Measurements from ENCODE around the gene NDUFS7. TPM values are rescaled to one million over a fixed set of nuclear protein-coding genes. Genes with fewer than 3 reads are reported as not detected.

The NDUFS7 gene
- total and polyA plus RNA-seq, 2 donors (not counting 3 experiments of a cell fraction or from before 2014, with no cell fraction given): 101 to 224 TPM

DNA sequence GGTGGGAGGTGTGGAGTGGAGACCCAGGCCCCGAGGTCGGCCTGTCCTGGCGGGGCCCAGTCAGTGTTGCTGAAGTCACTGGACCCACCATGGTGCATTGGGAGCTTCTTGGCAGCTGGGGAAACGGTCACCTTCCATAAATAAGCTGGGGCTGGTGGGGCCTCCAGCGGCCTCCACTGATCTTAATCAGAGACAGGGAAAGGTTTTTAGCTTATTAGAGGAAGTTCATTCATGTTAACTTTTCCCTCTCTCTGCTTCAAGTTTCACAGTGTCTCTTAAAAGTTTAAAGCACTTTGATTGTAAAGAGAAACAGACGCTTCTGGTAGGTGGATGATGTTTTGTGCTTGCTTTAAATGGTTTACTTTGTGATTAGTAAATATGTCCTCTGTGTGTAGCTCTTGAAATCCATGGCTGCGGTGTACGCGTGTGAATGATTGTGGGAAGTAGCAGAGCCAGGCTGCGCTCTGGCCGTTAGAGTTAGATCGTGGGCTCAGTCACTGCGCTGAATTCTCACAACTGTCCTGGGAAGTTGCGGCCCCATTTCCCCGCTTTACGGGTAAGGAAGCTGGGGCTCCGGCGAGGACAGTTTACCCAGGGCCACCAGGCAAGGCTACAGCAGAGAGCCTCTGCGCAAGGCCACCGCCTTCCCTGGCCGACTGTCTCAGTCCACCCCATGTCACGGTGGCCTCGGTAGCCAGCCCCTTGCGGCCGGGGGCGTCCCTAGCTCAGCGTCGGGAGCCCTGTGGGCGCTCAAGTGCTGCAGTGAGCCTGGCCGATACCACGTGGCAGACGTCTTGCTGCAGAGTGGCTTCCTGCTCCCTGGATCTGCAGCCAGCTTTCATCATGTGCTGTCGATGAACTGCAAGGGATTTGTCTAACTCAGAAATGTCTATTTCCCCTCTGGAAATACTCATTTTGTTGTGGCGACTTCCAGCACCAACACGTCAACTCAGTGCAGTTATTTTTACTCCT is 16.5 kb upstream of the NDUFS7 start:
- H2AFZ ChIP-seq (ENCODE audit: low read depth, low read length): no peak overlapping the region
- FAIRE-seq (no peak), DNase-seq (ENCODE audit: low read depth, low spot score) (no peak)
- no peaks in the 10 kb centered on the region for H4K20me1 ChIP-seq (replicated peaks; ENCODE audit: control insufficient read depth, extremely low read depth, insufficient read depth, low read length)
- no peak overlapping the region for H3K9ac ChIP-seq (replicated peaks; ENCODE audit: extremely low read depth, insufficient read depth, low read length)
- no peaks in the 10 kb centered on the region for H3K79me2 ChIP-seq (ENCODE audit: control insufficient read depth, insufficient read depth, low read length)
- ChIA-PET POLR2A (no interaction called here), CTCF (interaction anchor here (1.3 kb wide), 1 partner anchor 11 kb away, joined by 3 read pairs; no protein-coding TSS in a partner anchor)
- TF ChIP-seq JUN (IDR thresholded peaks at IDR 0.05; ENCODE audit: borderline replicate concordance, insufficient read depth, insufficient read length, low read depth): no peak
- TF ChIP-seq EZH2 (IDR thresholded peaks at IDR 0.05; ENCODE audit: borderline replicate concordance, low read depth, low read length, severe bottlenecking): no peak
- TF ChIP-seq MYC (IDR thresholded peaks at IDR 0.05; ENCODE audit: low read depth, low read length): no peak
- BruUV-seq (replicated peaks): no TSS peak
- H3K27ac ChIP-seq (ENCODE audit: insufficient read depth, low read depth, low read length): no peak overlapping the region
- H3K27me3 ChIP-seq (ENCODE audit: control insufficient read depth in 2 of 2, insufficient read depth in 2 of 2, low read length in 2 of 2): no peaks in the 10 kb centered on the region
- no peaks in the 10 kb centered on the region for H3K9me1 ChIP-seq (replicated peaks; ENCODE audit: control insufficient read depth, extremely low read depth, insufficient read depth, low read length)
- H3K36me3 ChIP-seq (ENCODE audit: control insufficient read depth in 2 of 2, extremely low read depth in 1 of 2, insufficient read depth in 2 of 2, low read length in 2 of 2): peaks cover 4 to 38% of the 10 kb centered on the region in 2 experiments
- intact Hi-C loops (cut with micrococcal nuclease) (no loop called here), dilution Hi-C loops (cut with MboI; ENCODE audit: extremely low pct_ligation_motif_present, low sequenced_read_pairs) (no loop called here)
- H3K4me1 ChIP-seq (ENCODE audit: control insufficient read depth, extremely low read depth, insufficient read depth, low read length): no peaks in the 10 kb centered on the region
- no peak overlapping the region for H3K4me3 ChIP-seq (replicated peaks in 1 of 3; ENCODE audit: insufficient read depth in 1 of 3, low read depth in 1 of 3, low read length in 3 of 3)
- no peaks in the 10 kb centered on the region for H3K9me3 ChIP-seq (replicated peaks; ENCODE audit: control insufficient read depth, insufficient read depth, low read length)
- H3K4me2 ChIP-seq (ENCODE audit: insufficient read depth, low read length): no peak overlapping the region

DNA sequence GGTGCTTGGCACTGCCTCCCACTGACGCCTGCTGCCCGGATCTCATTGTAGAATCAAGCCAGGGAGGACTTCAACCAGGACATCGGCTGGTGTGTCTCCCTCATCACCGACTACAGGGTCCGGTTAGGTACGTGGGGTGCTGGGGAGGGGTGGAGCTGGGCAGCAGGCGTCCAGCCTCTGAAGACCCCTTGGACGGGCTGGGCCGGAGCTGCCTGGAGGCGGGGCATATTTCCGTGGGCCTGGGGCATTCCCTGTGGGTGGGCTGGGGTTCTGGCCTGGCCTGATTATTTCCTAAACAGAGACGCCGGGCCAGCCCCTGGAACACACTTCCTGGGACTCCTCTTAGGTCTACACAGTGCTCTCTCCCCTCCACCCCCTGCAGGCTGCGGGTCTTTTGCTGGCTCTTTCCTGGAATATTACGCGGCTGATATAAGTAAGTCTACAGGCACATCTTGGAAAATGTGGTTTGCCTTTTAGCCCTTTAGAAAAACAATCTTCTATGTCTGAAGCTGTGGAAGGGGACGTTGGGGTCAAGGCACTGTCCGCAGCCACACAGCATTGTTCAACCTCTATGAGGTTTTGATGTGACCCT is 14.4 kb upstream of the NDUFS7 start:
- ChIA-PET POLR2A (no interaction called here), CTCF (interaction anchor here (5.0 kb wide), 1 partner anchor 54 kb away, joined by 31 read pairs; no protein-coding TSS in a partner anchor)

More for the DNA sequence above, 14.4 kb upstream of the NDUFS7 start:
- Histone ChIP-seq H3K27me3 (ENCODE audit: control insufficient read depth in 2 of 2, insufficient read depth in 2 of 2, low read length in 2 of 2) (no peaks in the 10 kb centered on the region), H3K27ac (ENCODE audit: insufficient read depth, low read depth, low read length) (no peak overlapping the region), H3K9ac (replicated peaks; ENCODE audit: extremely low read depth, insufficient read depth, low read length) (no peak overlapping the region), H4K20me1 (replicated peaks; ENCODE audit: control insufficient read depth, extremely low read depth, insufficient read depth, low read length) (no peaks in the 10 kb centered on the region), H2AFZ (ENCODE audit: low read depth, low read length) (no peak overlapping the region), H3K36me3 (ENCODE audit: control insufficient read depth in 2 of 2, extremely low read depth in 1 of 2, insufficient read depth in 2 of 2, low read length in 2 of 2) (peaks cover 4 to 48% of the 10 kb centered on the region in 2 experiments), H3K4me3 (replicated peaks in 1 of 3; ENCODE audit: insufficient read depth in 1 of 3, low read depth in 1 of 3, low read length in 3 of 3) (no peak overlapping the region), H3K9me3 (replicated peaks; ENCODE audit: control insufficient read depth, insufficient read depth, low read length) (no peaks in the 10 kb centered on the region), H3K9me1 (replicated peaks; ENCODE audit: control insufficient read depth, extremely low read depth, insufficient read depth, low read length) (no peaks in the 10 kb centered on the region), H3K4me1 (ENCODE audit: control insufficient read depth, extremely low read depth, insufficient read depth, low read length) (no peaks in the 10 kb centered on the region), H3K4me2 (ENCODE audit: insufficient read depth, low read length) (no peak overlapping the region), H3K79me2 (ENCODE audit: control insufficient read depth, insufficient read depth, low read length) (no peaks in the 10 kb centered on the region)
- FAIRE-seq: no peak
- DNase-seq (ENCODE audit: low read depth, low spot score): no peak
- intact Hi-C loops (cut with micrococcal nuclease): no loop called here
- BruUV-seq (replicated peaks): no TSS peak
- dilution Hi-C loops (cut with MboI; ENCODE audit: extremely low pct_ligation_motif_present, low sequenced_read_pairs): no loop called here
- no peak for TF ChIP-seq EZH2 (IDR thresholded peaks at IDR 0.05; ENCODE audit: borderline replicate concordance, low read depth, low read length, severe bottlenecking)
- TF ChIP-seq, protein P1, sequence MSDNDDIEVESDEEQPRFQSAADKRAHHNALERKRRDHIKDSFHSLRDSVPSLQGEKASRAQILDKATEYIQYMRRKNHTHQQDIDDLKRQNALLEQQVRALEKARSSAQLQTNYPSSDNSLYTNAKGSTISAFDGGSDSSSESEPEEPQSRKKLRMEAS (IDR thresholded peaks at IDR 0.05; ENCODE audit: insufficient read depth, insufficient read length): no peak
- no peak for TF ChIP-seq POLR2AphosphoS5 (IDR thresholded peaks at IDR 0.05; ENCODE audit: insufficient read depth, low read depth, low read length)
- TF ChIP-seq, protein P2, sequence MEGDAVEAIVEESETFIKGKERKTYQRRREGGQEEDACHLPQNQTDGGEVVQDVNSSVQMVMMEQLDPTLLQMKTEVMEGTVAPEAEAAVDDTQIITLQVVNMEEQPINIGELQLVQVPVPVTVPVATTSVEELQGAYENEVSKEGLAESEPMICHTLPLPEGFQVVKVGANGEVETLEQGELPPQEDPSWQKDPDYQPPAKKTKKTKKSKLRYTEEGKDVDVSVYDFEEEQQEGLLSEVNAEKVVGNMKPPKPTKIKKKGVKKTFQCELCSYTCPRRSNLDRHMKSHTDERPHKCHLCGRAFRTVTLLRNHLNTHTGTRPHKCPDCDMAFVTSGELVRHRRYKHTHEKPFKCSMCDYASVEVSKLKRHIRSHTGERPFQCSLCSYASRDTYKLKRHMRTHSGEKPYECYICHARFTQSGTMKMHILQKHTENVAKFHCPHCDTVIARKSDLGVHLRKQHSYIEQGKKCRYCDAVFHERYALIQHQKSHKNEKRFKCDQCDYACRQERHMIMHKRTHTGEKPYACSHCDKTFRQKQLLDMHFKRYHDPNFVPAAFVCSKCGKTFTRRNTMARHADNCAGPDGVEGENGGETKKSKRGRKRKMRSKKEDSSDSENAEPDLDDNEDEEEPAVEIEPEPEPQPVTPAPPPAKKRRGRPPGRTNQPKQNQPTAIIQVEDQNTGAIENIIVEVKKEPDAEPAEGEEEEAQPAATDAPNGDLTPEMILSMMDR (IDR thresholded peaks at IDR 0.05; ENCODE audit: extremely low read depth in 1 of 2, insufficient read depth in 1 of 2, low read depth in 1 of 2, low read length in 2 of 2): no peak
- no peak for TF ChIP-seq GATA2 (IDR thresholded peaks at IDR 0.05; ENCODE audit: insufficient read depth, insufficient read length, low read depth, low read length)
- TF ChIP-seq POLR2A (IDR thresholded peaks at IDR 0.05; ENCODE audit: low read depth, low read length): no peak
- no peak for TF ChIP-seq MYC (IDR thresholded peaks at IDR 0.05; ENCODE audit: low read depth, low read length)
- TF ChIP-seq JUN (IDR thresholded peaks at IDR 0.05; ENCODE audit: borderline replicate concordance, insufficient read depth, insufficient read length, low read depth): no peak
- no peak for TF ChIP-seq FOS (IDR thresholded peaks at IDR 0.05; ENCODE audit: borderline replicate concordance, insufficient read depth, low read length)
